GM21723 (cell line): ENCODE results near the gene RAB6B.
A peak's percentile ranks its signal among the peaks of the same experiment; 100 is the strongest.

Source experiments
- ATAC-seq: cut with Tn5 transposase; IDR thresholded peaks from one replicate; pipeline ENCODE4 v1.9.1; 2021; ENCODE audit warnings: mild to moderate bottlenecking, moderate library complexity; ENCODE audit not compliant: unreplicated experiment

The RAB6B gene

DNA sequence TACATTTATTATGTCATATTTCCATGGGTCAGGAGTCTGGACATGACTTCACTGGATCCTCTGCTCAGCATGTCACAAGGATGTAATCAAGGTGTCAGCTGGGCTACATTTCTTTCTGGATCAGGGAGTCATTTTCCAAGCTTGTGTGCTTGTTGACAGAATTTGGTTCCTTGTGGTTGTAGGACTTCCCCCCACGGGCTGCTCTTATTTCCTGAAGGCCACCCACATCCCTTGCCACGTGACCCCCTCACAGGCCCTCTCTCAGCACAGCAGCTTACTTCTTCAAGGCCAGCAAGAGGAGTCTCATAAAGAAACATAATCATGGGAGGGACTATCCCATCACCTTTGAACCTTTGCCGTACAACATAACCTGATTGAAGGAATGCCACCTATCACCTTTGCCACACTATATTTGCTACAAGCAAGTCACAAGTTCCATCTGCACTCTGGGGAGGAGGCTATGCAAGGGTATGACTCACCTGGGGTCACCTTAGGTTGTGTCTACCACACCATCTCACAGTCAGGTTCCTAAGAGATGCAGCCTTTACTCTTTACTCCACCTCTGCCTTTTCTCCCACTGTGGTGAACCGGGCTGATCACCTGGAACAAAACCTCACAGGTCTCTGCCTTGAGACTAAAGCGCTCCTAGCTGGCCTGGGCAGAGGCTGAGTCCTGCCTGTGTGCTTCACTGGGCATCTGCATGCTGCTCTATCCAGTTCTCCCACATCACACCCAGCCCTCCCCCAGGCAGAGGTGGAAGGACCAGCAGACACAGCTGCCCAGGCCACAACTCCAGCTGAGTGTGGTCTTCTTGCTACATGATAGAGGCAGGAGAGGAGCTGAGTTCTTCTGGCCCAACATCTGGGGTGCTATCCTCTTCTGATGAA is 13.5 kb downstream of the RAB6B start:
- no peak for ATAC-seq

DNA sequence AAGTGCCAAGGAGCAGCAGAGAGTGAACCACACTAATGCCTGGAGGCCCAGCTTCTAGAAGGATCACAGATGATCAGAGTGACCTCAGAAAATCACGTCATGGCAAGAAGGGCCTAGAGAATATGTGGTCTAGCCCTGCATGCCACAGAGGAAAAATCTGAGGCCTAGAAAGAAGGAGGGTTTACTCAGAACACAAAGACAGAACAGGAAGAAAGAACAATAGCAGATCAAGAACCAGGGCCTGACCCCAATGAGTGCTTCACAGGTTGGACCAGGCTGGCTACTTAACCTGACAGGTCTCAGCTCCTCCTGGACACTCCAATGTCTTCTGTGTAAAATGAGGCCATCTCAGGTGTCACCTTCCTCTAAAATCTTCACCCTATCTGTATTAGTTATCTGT is 14.2 kb downstream of the RAB6B start:
- ATAC-seq = no peak

DNA sequence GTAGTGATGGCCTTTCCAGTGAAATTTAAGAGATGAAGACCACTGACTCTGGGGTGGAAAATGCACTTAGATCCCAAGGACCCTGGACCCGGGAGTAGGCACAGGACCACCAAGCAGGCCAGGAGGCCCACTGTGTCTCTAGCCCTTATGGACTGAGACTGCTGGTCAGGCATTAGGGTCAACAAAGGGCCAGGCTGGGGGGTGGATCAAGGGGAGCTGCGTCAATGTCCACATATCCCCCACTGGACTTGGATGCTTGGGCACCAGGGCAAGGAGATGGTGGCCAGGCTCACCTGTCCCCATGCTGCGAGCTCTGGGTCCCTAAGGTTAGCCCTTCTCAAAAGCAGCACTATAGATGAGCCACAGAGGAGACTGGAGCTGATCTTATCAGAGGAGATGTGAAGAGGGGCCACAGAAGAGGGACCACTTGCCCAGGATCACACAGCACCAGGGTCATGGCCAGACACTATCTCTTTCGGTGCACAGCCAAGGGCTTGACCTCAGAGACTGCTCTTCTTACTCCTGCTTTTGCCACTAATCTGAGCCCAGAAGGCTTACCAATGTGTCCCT is 14.7 kb downstream of the RAB6B start:
- ATAC-seq = no peak

DNA sequence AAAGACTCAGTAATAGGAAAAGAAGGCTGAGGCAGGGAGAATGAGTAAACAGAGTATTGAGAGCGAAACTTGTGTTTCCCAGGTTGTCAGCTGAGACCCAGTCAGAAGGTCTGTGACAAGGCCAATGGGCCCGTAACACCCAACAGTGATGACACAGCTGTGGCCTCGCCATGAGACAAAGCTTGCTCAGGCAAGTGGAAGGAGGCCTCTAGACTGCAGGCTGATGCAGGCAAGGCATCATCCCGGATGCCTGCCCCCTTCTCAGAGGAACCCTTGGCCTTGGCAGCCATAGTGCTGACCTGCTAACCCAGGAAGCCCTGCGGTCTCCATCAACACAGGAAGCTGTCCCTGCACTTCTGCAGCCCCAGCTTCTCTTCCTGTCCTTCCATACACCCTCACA is 15.4 kb downstream of the RAB6B start:
- ATAC-seq = peak; percentile 69

DNA sequence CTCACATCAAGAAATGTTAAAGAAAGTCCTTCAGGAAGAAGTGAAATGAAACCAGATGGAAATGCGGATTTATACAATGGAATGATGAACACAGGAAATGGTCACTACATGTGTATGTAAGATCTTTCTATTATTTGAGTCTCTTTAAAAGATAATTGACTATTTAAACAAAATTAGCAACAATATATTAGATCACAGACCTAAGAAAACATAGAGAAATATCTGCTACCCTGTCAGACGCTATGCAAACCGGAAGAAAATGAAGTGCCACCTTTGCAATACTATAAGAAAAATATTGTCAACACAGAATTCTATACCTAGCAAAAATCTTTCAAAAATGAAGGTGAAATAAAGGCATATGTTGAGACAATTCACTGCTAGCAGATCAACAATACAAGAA is 17.2 kb downstream of the RAB6B start:
- ATAC-seq = no peak

DNA sequence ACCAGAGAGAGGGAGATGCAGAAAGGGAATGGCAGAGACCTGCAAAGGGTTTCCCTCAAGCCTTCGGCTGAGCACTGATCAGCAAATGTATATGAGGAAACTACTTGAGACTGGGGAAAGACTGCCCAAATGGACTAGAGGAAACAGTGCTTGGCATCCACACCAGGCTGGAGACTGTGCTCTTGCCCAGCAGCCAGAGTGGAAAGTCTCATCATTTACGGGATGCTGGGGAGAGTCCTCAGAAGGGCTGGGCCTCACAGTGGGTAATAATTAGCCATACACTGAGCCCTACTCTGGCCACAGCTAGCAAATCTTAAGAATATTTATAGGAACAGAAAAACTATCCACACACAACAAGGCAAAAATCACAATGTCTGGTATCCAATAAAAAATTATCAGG is 18.5 kb downstream of the RAB6B start:
- no peak for ATAC-seq

DNA sequence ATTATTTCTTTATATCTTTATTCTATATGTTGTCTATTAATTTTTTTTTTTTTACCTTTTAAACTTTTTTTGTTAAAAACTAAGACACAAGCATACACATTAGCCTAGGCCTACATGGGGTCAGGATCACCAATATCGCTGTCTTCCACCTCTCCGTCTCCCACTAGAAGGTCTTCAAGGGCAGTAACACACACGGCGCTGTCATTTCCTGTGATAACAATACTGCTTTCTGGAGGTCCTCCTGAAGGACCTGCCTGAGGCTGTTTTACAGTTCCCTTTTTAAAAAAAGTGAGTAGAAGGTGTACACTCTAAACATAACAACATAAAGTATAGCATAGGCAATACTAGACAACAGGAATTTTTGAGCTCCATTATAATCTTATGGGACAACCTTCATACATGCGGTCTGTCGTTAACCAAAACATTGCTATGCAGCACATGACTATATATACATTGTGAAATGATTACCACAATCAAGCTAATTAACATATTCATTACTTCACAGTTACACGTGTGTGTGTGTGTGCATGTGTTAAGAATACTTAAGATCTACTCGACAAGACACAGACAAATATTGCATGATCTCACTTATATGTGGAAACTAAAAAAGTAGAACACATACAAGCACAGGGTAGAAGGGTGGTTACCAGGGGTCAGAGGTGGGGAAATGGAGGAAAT is 20.8 kb downstream of the RAB6B start:
- ATAC-seq = no peak

DNA sequence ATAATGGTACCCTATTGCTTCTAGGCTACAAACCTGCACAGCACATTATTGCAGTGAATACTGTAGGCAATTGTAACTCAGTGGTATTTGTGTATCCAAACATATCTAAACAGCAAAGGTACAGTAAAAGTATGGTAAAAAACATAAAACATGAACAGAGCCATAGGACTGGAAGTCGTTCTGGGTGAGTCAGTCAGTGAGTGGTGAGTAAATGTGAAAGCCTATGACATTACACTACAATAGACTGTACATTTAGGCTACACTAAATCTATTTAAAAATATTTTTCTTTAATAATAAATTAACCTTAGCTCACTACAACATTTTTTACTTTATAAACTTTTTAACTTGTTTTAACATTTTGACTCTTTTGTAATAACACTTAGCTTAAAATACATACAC is 21.3 kb downstream of the RAB6B start:
- ATAC-seq = no peak

DNA sequence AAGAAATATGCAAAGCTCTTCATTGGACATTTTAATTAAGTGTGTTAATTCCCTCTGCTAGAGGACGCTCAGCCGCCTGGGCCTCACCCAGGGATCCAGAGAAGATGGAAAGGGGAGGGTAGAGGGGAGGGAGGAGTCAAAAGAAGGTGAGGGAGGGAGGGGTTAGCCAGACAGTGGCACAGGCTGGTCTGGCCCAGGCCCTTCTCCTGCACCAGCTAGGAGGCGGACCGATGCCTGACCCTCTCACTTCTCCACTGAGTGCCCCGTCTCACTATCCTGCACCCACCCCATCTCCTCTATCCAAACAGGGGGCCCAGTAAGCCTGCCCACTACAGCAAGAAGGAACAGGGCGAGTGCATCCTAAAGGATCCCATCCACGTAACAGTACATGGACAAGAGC is 22.9 kb downstream of the RAB6B start:
- no peak for ATAC-seq

DNA sequence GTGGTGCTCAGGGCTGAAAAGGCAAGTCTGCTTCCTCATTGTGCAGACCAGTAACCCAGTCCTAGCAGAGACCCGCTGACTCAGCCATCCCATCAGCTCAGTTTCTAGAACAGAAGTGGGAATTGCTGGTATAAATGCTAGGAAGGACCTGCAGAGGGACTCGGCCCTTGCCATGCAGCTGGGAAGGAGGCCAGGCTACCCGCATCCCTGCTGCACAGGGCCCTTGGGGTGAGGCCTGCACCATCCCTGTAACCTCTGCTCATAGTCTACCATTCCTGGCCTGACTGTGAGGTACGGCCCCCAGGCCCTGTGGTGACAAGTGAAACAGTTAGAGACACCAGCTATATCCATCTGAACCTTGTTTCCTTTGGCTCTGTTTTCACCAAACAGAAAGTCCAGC is 23.5 kb downstream of the RAB6B start:
- ATAC-seq = no peak

DNA sequence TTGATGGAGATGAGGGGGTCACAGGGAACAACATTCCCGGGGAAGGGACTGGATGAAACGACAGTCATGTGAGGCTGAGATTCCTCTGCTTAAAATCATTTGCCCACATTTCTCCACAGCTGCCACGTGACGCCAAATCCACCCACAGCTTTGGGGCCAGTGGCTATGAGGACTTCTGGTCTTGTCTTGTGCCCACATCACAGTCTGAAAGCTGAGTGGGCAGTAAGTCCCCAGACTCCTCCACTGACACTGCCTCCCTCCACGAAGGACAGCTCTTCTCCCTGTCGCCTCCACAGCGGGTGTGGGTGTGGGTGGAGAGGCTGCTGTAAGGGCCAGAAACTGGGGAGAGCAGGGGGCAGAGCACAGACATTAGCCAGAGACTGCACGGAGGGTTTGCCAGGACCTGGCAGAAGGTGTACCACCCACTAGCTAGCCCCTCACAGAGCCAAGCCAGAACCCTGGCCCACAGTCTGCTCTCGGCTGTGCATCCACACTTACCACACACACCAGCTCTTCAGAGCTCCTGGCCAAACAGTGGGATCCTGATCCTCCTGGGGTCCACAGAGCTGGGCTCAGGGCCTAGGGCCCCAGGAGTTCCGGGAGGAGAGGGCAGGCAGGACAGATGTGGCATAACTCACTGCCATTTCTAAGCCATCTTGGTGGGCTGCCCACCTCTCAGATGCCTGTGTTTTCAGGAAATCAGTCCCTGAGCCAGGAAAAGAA is 24.2 kb downstream of the RAB6B start:
- ATAC-seq = no peak

DNA sequence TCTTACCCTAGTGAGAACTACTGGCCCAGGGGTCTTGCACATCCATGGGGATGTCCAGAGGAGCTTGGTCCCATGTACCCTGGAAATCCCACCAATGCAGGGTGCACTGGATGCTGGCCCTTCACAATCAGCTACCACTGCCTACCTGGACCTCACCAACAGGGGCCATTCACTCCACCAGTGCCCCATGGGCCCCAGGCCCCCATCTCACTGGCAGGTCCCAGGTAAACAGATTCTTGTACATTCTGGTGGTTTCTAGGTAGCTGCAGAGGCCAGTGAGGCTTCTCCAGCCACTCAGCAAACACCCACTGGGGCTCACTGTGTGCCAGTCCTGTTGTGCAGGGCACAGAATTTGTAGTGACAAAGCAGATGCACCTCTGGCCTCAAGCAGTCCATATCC is 24.9 kb downstream of the RAB6B start:
- ATAC-seq = no peak

DNA sequence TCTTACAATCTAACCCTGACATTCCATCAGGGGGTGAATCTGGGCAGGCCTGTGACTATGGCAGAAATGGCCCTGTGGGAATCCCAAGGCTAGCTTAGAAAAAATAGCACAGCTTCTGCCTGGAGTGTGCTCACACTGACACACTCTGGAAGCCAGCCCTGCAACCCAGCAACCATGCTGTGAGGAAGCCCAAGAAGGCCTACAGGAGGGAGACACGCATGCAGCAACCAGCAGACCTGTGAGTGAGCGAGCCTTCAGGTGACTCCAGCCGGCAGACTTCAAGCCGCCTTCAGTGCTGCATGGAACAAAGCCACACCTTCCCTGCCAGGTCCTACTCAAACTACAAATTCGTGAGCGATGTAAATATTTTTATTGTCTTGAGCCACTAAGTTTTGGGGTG is 26.1 kb downstream of the RAB6B start:
- no peak for ATAC-seq

DNA sequence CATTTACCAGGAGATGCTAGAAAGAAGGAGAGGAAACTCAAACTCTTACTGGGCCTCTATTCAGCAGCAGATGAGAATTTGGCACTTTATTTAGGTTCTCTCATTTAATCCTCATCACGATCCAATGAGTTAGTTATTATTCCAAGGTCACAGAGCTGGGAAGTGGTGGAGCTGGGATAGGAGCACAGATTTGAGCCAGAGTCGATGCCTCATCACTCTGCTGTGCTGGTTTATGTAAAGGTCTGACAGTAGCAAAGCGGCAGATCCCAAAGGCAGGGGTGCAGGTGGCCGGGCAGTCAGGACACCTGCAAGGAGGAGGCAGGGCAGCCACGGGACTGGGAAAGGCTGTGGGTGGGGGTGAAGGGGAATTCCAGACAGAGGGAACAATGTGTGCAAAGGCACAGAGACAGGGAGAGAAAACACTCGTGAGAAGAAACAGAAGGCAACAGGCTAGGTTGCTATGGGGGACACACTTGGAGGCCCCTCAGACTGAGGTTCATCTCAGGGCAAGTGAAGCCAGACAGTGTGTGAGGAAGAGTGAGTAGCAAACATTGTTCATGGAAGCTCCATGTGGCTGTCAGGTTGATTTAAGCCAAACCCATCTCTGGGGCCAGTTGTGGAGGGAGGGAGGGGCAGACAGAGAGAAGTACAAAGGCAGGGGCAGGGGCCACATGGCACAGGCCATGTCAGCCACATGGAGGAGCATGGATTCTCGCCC is 26.8 kb downstream of the RAB6B start:
- no peak for ATAC-seq

DNA sequence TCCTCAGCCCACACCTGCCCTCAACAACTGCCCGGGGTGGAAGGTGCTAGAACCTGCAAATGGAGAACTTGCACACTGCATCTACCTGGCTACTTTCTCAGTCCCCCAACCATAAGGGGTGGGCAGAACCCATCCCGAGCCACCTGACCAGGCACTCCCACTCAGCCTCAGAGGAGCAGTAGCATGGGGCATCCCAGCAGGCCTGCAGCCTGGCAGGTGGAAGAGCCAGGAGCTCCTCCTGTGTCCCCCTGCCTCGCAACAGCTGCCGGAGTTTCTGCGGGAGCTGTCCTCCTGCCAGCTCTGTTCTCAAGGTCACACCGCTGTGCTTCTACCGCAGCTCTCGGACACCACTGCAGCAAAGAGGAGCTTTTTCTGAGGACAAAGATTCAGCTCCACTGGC is 27.5 kb downstream of the RAB6B start:
- no peak for ATAC-seq

DNA sequence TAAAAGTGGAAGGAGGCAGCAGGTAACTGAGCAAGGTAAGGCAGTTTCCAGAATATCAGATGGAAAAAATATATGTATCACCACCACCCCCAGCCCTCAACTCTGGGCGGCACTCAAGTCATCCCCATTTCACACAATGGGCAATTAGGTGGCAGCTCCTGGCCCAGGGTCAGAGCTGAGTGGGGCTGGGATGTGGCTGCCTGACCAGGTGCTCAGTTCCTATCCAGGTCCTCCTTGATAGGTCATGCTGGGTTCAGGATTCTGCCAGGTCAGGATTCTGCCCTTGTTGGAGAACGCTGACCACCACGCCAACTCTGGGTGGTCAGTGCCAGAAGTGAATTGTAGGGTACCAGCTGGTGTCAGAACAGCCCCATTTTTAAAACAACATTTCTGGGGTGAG is 29.5 kb downstream of the RAB6B start:
- ATAC-seq = no peak

DNA sequence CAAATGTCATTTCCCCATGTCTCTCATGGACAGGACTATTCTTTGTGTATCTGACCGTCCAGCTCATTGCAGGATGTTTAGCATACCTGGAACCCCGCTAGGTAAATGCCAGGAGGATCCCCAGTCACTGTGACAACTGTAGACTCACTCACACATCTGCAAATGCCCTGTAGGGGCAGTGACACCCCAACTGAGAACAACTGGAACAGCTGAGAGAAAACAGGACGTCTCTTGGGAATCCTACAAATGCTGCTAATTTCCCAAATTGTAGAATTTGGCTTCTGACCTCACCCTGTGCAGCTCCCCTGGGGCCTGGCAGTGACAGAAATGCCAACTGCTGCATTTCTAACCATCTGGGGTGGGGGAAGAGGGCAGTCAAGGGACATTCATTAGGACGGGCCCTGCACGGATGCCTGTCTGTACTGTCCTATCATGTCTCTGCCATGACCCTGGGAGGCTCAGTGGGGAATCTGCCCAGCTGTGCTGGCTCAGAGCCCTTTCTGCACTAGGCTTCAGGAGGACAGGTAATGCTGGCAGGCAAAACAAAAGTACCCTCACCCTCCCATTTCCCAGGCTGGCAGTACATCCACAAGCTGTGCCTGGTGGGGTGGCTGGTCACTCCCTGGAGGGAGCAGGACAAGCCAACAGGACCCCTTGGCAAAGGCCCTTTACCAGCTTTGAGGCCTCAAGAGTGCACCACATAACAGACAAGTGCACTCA is 30.4 kb downstream of the RAB6B start:
- no peak for ATAC-seq

DNA sequence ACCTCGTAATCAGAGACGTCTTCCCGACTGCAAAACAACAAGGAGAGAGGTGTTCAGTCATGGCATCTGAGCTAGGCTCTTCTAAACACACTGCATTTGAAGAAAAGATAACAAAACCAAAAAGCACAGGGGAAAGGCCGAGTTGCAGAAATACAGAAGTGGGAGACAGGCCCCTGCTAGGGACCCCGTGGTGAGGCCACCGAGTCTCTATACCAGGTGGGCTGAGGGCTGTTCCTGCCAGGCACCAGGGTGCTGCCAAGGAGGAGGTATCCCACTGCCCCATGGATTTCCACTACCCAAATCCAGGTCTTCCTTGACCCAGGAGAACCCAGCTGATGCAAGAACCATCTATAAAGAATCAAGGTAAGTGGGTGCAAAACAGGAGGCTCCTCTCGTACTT is 31.1 kb downstream of the RAB6B start:
- no peak for ATAC-seq

DNA sequence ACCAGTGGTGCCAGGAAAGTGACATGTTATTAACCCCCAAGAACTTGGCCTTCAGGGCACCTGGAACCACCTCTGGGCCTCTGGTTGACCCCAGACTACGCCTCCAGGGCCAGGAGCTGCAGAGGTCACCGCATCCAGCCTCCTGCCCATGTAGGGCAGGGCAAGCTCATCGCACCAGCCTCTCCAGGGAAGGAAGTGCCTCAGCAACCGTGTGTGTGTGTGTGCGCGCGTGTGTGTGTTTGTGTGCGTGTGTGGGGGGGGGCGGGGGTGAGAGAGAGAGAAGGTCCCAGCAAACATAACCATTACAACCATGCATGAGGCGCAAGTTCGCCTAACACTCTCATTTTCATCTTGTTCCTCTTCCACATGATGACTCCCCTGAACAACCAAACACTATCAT is 31.8 kb downstream of the RAB6B start:
- ATAC-seq = no peak

DNA sequence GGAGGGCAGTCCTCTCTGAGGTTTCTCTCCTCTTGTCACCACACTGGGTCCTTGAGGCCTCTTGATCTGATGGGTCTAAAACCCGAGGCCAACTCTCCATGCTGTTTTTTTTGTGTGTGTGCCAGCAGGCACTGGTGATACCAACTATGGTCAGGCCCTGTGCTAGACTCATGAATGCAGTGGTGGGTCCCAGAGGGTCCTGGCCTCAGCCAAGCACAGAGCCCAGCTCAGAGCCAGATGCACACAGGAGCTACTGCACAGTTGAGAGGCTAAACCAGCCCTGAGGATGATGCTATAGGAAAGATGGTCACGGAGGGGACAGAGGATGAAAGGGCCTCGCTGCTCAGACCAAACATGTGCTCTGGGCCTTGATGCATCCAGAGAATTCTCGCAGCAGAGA is 33.5 kb downstream of the RAB6B start:
- no peak for ATAC-seq
